ENCODE results near the gene RABL2A. TPM values are rescaled to one million over a fixed set of nuclear protein-coding genes. Genes with fewer than 3 reads are reported as not detected.
"Not testable (repeated sequence)": the region's sequence is repeated elsewhere in the genome, so short reads cannot be mapped to it uniquely, and the experiment has no call there.

The RABL2A gene
- total RNA-seq, 1 experiment from 2014 or later, result 15.2 TPM

GRCh38 chr2:113597572-113597971 lies 29.5 kb upstream of the RABL2A start:
- intact Hi-C loops (cut with micrococcal nuclease; ENCODE audit: unreplicated experiment); H3K36me3 ChIP-seq (ENCODE audit: control insufficient read depth, insufficient read depth, low read length); H3K4me1 ChIP-seq; H3K36me3 Mint-ChIP-seq (ENCODE audit: insufficient read depth, unreplicated experiment); H3K4me3 ChIP-seq (ENCODE audit: low read depth, low read length); CTCF ChIA-PET; H3K27me3 Mint-ChIP-seq (ENCODE audit: insufficient read depth, unreplicated experiment); H3K27ac Mint-ChIP-seq (ENCODE audit: unreplicated experiment); H3K9me3 Mint-ChIP-seq (ENCODE audit: unreplicated experiment); H3K27me3 ChIP-seq (replicated peaks; ENCODE audit: control insufficient read depth, insufficient read depth, low read length); POLR2A ChIA-PET; H3K4me3 Mint-ChIP-seq (ENCODE audit: unreplicated experiment); H3K4me1 Mint-ChIP-seq (ENCODE audit: low read depth, unreplicated experiment); H3K9me3 ChIP-seq: not testable (repeated sequence)
- DNase-seq, result peak; percentile 50 to 52
- BruUV-seq (replicated peaks), result TSS peak; percentile 26
- TF ChIP-seq CTCF (IDR thresholded peaks at IDR 0.05; ENCODE audit: insufficient read depth in 1 of 2, low read depth in 1 of 2, low read length in 1 of 2, severe bottlenecking in 1 of 2, unreplicated experiment in 1 of 2), result peak in 1 of 2 experiments; percentile 20

GRCh38 chr2:113598180-113598579 lies 28.9 kb upstream of the RABL2A start:
- POLR2A ChIA-PET; H3K27me3 ChIP-seq (replicated peaks; ENCODE audit: control insufficient read depth, insufficient read depth, low read length); H3K4me1 Mint-ChIP-seq (ENCODE audit: low read depth, unreplicated experiment); H3K4me1 ChIP-seq; H3K27me3 Mint-ChIP-seq (ENCODE audit: insufficient read depth, unreplicated experiment); H3K9me3 ChIP-seq; H3K9me3 Mint-ChIP-seq (ENCODE audit: unreplicated experiment); H3K36me3 Mint-ChIP-seq (ENCODE audit: insufficient read depth, unreplicated experiment); H3K4me3 Mint-ChIP-seq (ENCODE audit: unreplicated experiment); H3K36me3 ChIP-seq (ENCODE audit: control insufficient read depth, insufficient read depth, low read length); intact Hi-C loops (cut with micrococcal nuclease; ENCODE audit: unreplicated experiment); H3K4me3 ChIP-seq (ENCODE audit: low read depth, low read length); H3K27ac Mint-ChIP-seq (ENCODE audit: unreplicated experiment); CTCF ChIA-PET; BruUV-seq (replicated peaks): not testable (repeated sequence)
- DNase-seq, result peak in 1 of 2 experiments; percentile 36

GRCh38 chr2:113598738-113599137 lies 28.3 kb upstream of the RABL2A start:
- BruUV-seq (replicated peaks); H3K4me3 ChIP-seq (ENCODE audit: low read depth, low read length); H3K9me3 Mint-ChIP-seq (ENCODE audit: unreplicated experiment); intact Hi-C loops (cut with micrococcal nuclease; ENCODE audit: unreplicated experiment); H3K4me3 Mint-ChIP-seq (ENCODE audit: unreplicated experiment); H3K9me3 ChIP-seq; H3K27me3 Mint-ChIP-seq (ENCODE audit: insufficient read depth, unreplicated experiment); H3K27ac Mint-ChIP-seq (ENCODE audit: unreplicated experiment); H3K27me3 ChIP-seq (replicated peaks; ENCODE audit: control insufficient read depth, insufficient read depth, low read length); H3K4me1 ChIP-seq; H3K4me1 Mint-ChIP-seq (ENCODE audit: low read depth, unreplicated experiment); H3K36me3 ChIP-seq (ENCODE audit: control insufficient read depth, insufficient read depth, low read length); DNase-seq; CTCF ChIA-PET; POLR2A ChIA-PET: not testable (repeated sequence)
- peaks cover 13% of the 10 kb centered on the region for H3K36me3 Mint-ChIP-seq (ENCODE audit: insufficient read depth, unreplicated experiment)

- H3K4me1 Mint-ChIP-seq (ENCODE audit: low read depth, unreplicated experiment); H3K4me1 ChIP-seq; CTCF ChIA-PET; H3K4me3 ChIP-seq (ENCODE audit: low read depth, low read length); BruUV-seq (replicated peaks); POLR2A ChIA-PET; H3K4me3 Mint-ChIP-seq (ENCODE audit: unreplicated experiment); DNase-seq; H3K27ac Mint-ChIP-seq (ENCODE audit: unreplicated experiment); H3K27me3 ChIP-seq (replicated peaks; ENCODE audit: control insufficient read depth, insufficient read depth, low read length); H3K27me3 Mint-ChIP-seq (ENCODE audit: insufficient read depth, unreplicated experiment); H3K36me3 ChIP-seq (ENCODE audit: control insufficient read depth, insufficient read depth, low read length); H3K9me3 Mint-ChIP-seq (ENCODE audit: unreplicated experiment); H3K9me3 ChIP-seq; intact Hi-C loops (cut with micrococcal nuclease; ENCODE audit: unreplicated experiment): not testable (repeated sequence)
- peaks cover 18% of the 10 kb centered on the region for H3K36me3 Mint-ChIP-seq (ENCODE audit: insufficient read depth, unreplicated experiment)
Measured at GRCh38 chr2:113599208-113599607, 27.9 kb upstream of the RABL2A start.
